GM12801 (cell line): ENCODE results near the gene SPHK2.

Source experiments
- TF ChIP-seq, protein P1 (sequence below): IDR thresholded peaks from one replicate; pipeline ENCODE4 v1.5.1; 2011; ENCODE audit warnings: control low read depth; ENCODE audit not compliant: insufficient read length; ENCODE audit errors: extremely low read depth

Gene SPHK2

GRCh38 chr19:48627201-48627864 lies 8.0 kb downstream of the SPHK2 start:
- TF ChIP-seq, protein P1, sequence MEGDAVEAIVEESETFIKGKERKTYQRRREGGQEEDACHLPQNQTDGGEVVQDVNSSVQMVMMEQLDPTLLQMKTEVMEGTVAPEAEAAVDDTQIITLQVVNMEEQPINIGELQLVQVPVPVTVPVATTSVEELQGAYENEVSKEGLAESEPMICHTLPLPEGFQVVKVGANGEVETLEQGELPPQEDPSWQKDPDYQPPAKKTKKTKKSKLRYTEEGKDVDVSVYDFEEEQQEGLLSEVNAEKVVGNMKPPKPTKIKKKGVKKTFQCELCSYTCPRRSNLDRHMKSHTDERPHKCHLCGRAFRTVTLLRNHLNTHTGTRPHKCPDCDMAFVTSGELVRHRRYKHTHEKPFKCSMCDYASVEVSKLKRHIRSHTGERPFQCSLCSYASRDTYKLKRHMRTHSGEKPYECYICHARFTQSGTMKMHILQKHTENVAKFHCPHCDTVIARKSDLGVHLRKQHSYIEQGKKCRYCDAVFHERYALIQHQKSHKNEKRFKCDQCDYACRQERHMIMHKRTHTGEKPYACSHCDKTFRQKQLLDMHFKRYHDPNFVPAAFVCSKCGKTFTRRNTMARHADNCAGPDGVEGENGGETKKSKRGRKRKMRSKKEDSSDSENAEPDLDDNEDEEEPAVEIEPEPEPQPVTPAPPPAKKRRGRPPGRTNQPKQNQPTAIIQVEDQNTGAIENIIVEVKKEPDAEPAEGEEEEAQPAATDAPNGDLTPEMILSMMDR = no peak

DNA sequence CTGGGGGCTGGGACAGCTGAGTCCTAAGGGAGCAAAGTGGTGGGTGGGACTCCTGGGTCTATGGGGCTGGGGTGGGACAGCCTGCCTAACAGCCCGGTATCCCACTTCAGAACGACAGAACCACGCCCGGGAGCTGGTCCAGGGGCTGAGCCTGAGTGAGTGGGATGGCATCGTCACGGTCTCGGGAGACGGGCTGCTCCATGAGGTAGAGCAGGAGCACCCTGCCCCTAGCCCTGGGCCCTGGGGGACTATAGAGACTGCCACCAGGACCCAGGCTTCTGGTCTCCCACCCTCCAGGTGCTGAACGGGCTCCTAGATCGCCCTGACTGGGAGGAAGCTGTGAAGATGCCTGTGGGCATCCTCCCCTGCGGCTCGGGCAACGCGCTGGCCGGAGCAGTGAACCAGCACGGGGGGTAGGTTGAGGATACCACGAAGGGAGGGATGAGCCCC lies 8.6 kb downstream of the SPHK2 start:
- TF ChIP-seq, protein P1 = no peak

GRCh38 chr19:48628486-48629296 lies 9.4 kb downstream of the SPHK2 start:
- TF ChIP-seq, protein P1 = no peak

- TF ChIP-seq, protein P1 = no peak
These were observed 9.9 kb downstream of the SPHK2 start for GRCh38 chr19:48629297-48629598.

DNA sequence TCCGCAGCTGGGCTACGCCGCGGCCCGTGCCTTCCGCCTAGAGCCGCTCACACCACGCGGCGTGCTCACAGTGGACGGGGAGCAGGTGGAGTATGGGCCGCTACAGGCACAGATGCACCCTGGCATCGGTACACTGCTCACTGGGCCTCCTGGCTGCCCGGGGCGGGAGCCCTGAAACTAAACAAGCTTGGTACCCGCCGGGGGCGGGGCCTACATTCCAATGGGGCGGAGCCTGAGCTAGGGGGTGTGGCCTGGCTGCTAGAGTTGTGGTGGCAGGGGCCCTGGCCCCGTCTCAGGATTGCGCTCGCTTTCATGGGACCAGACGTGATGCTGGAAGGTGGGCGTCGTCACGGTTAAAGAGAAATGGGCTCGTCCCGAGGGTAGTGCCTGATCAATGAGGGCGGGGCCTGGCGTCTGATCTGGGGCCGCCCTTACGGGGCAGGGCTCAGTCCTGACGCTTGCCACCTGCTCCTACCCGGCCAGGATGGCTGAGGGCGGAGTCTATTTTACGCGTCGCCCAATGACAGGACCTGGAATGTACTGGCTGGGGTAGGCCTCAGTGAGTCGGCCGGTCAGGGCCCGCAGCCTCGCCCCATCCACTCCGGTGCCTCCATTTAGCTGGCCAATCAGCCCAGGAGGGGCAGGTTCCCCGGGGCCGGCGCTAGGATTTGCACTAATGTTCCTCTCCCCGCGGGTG lies 10.4 kb downstream of the SPHK2 start:
- TF ChIP-seq, protein P1 = no peak

GRCh38 chr19:48630296-48631063 lies 11.2 kb downstream of the SPHK2 start:
- TF ChIP-seq, protein P1 = no peak

DNA sequence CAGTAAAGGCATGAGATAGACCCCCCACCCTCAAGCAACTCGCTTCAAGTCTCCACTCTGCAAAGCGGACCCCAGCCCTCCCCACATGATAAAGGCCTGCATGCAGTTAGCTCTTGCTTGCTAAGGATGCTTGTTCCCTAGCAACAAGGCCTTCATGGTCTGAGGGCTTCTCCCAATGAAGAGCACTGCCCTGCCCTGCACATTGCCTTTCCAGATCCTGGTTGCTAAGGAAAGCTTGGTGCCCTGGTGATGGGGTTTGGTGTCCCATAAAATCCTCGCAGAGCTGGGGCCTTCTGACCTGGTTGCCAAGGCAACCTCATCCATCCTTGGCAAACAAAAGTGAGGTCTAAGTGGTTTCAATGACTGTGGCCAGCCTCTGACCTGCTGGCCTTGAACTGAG lies 11.9 kb downstream of the SPHK2 start:
- TF ChIP-seq, protein P1 = no peak
